GM12878 (cell line): ENCODE measurements around the gene ZNF329. TPM values are rescaled to one million over a fixed set of nuclear protein-coding genes. Genes with fewer than 3 reads are reported as not detected.

Experiments used
- ATAC-seq: fragments of 200-7000 bp; cut with Tn5 transposase; 3 replicates; pipeline ENCODE4 v1.9.1; 2020; ENCODE audit warnings: mild to moderate bottlenecking, moderate library complexity
- BruUV-seq: library from RNA; stranded (reverse); fragments of 400-500 nt; replicated peaks from 2 replicates; lab custom pipeline; 2021; lab: Mats Ljungman, UMichigan
- CTCF ChIA-PET: fragments of 300-600 bp; sonication (Branson Sonifier 250); formaldehyde crosslinking; extraction: SDS; loops from one replicate; lab custom pipeline; 2021; ENCODE audit warnings: inconsistent platforms; lab: Yijun Ruan, JAX
- POLR2A ChIA-PET: fragments of 350-600 bp; formaldehyde crosslinking; extraction: SDS; loops from one replicate; lab custom pipeline; 2021; ENCODE audit warnings: inconsistent platforms; lab: Charles Lee
- RAD21 ChIA-PET: fragments of 300-600 bp; sonication (Branson Sonifier 250); formaldehyde crosslinking; loops from one replicate; lab custom pipeline; 2023; ENCODE audit warnings: antibody characterized with exemption; ENCODE audit not compliant: unreplicated experiment; lab: Charles Lee
- SMC1A ChIA-PET: fragments of 300-600 bp; sonication (Branson Sonifier 250); formaldehyde crosslinking; loops from one replicate; lab custom pipeline; 2023; ENCODE audit not compliant: unreplicated experiment, uncharacterized antibody; lab: Charles Lee
- DNase-seq: peaks from one replicate; pipeline ENCODE4 v3.0.0-alpha.2; 2011; ENCODE audit warnings: low read depth, low spot score
- FAIRE-seq: peaks from 3 replicates; lab custom pipeline; 2011; peaks lifted over from hg19 to GRCh38; lab: Jason Lieb, UNC
- H2AFZ ChIP-seq: 2 replicates; pipeline ENCODE4 v1.6.0; 2011; ENCODE audit warnings: low read depth, low read length, control low read depth; ENCODE audit not compliant: control insufficient read depth
- H3K27ac ChIP-seq: 2 replicates; pipeline ENCODE4 v1.5.1; 2011; ENCODE audit warnings: control low read depth; ENCODE audit not compliant: control insufficient read depth, insufficient read depth
- H3K27me3 ChIP-seq, 2 experiments: replicated peaks in 1 of 2; 2 replicates each; pipeline versions ENCODE4 v1.6.0 to v1.6.1; 2011; ENCODE audit warnings: low read length in 1 of 2; ENCODE audit not compliant: control insufficient read depth in 2 of 2, insufficient read depth in 2 of 2
- H3K36me3 ChIP-seq, 2 experiments: 2 replicates each; pipeline ENCODE4 v1.5.1; 2011; ENCODE audit warnings: low read length in 1 of 2; ENCODE audit not compliant: control insufficient read depth in 2 of 2, insufficient read depth in 2 of 2
- H3K4me1 ChIP-seq: 2 replicates; pipeline ENCODE4 v1.6.1; 2011; ENCODE audit warnings: mild to moderate bottlenecking, low read length, moderate library complexity, mixed read lengths; ENCODE audit not compliant: control insufficient read depth, insufficient read depth
- H3K4me2 ChIP-seq: 2 replicates; pipeline ENCODE4 v1.6.0; 2011; ENCODE audit warnings: control low read depth; ENCODE audit not compliant: control insufficient read depth, insufficient read depth
- H3K4me3 ChIP-seq: fragments of 200-600 bp; sonication (generic); 2 replicates; pipeline ENCODE4 v1.5.1; 2016
- H3K79me2 ChIP-seq: 2 replicates; pipeline ENCODE4 v1.6.0; 2011; ENCODE audit warnings: low read length; ENCODE audit not compliant: control insufficient read depth, insufficient read depth
- H3K9ac ChIP-seq: 2 replicates; pipeline ENCODE4 v1.8.0; 2011; ENCODE audit warnings: low read length, control low read depth, mixed read lengths; ENCODE audit not compliant: control insufficient read depth, insufficient read depth
- H3K9me3 ChIP-seq: replicated peaks from 3 replicates; pipeline ENCODE4 v1.5.1; 2011; ENCODE audit warnings: mild to moderate bottlenecking, low read length; ENCODE audit not compliant: control insufficient read depth, insufficient read depth
- H4K20me1 ChIP-seq: 2 replicates; pipeline ENCODE4 v1.6.0; 2011; ENCODE audit not compliant: control insufficient read depth, insufficient read depth
- BCLAF1 ChIP-seq: fragments of 450-650 bp; IDR thresholded peaks from 2 replicates; pipeline ENCODE4 v1.6.1; 2017; ENCODE audit warnings: antibody characterized with exemption, mild to moderate bottlenecking, moderate library complexity
- ELK1 ChIP-seq: IDR thresholded peaks from 2 replicates; pipeline ENCODE4 v1.6.1; 2012; ENCODE audit warnings: low read depth, low read length, improper control_type of control experiment
- ESRRA ChIP-seq: IDR thresholded peaks from 2 replicates; pipeline ENCODE4 v1.6.1; 2012; ENCODE audit warnings: mild to moderate bottlenecking, low read length, improper control_type of control experiment
- FOXK2 ChIP-seq: fragments of 450-650 bp; IDR thresholded peaks from 2 replicates; pipeline ENCODE4 v1.6.1; 2017; ENCODE audit warnings: mild to moderate bottlenecking, moderate library complexity
- IKZF1 ChIP-seq: fragments of 450-650 bp; conservative IDR thresholded peaks from 2 replicates; pipeline ENCODE4 v1.6.1; 2017; ENCODE audit warnings: antibody characterized with exemption, mild to moderate bottlenecking
- IKZF2 ChIP-seq, 2 experiments: fragments of 450-650 bp; IDR thresholded peaks; 2 replicates each; pipeline ENCODE4 v1.6.1; 2017; ENCODE audit warnings: mild to moderate bottlenecking in 2 of 2, moderate library complexity in 2 of 2
- NR2C2 ChIP-seq: IDR thresholded peaks from 2 replicates; pipeline ENCODE4 v1.6.1; 2011; ENCODE audit warnings: borderline replicate concordance, low read depth; ENCODE audit not compliant: control insufficient read depth, insufficient read length
- PKNOX1 ChIP-seq: fragments of 450-650 bp; IDR thresholded peaks from 2 replicates; pipeline ENCODE4 v1.6.1; 2016; ENCODE audit warnings: mild to moderate bottlenecking
- SKIL ChIP-seq: fragments of 450-650 bp; IDR thresholded peaks from 2 replicates; pipeline ENCODE4 v1.6.1; 2017; ENCODE audit warnings: mild to moderate bottlenecking, low read depth, inconsistent platforms; ENCODE audit not compliant: poor library complexity, severe bottlenecking
- ZSCAN29 ChIP-seq: fragments of 450-650 bp; IDR thresholded peaks from 2 replicates; pipeline ENCODE4 v1.6.1; 2017; ENCODE audit warnings: mild to moderate bottlenecking, moderate library complexity
- ZZZ3 ChIP-seq: IDR thresholded peaks from 2 replicates; pipeline ENCODE4 v1.6.1; 2011; ENCODE audit warnings: low read depth; ENCODE audit not compliant: control insufficient read depth, insufficient read length
- WGBS: methylation state at CpG from one replicate; pipeline ENCODE4 v1.1.6; 2016; ENCODE audit warnings: low lambda C conversion rate; ENCODE audit not compliant: insufficient replicate concordance, insufficient coverage; ENCODE audit errors: missing lambda C conversion rate; 5-methylcytosine and 5-hydroxymethylcytosine counted together
- in situ Hi-C: fragments of 300-500 bp; cut with MboI; formaldehyde crosslinking; loops from 9 replicates; pipeline ENCODE4 v1.14.3; 2018; ENCODE audit warnings: mixed read lengths
- intact Hi-C: fragments of 100-400 bp; cut with micrococcal nuclease; formaldehyde crosslinking; loops from one replicate; pipeline ENCODE4 v1.14.2; 2022; ENCODE audit not compliant: unreplicated experiment
- polyA plus RNA-seq, 11 experiments: library from polyadenylated mRNA; depleted of rRNA in 4 of 11; unstranded in 6 of 11; stranded (reverse) in 5 of 11; fragments of >200 nt; fragmentation: Nextera tagmentation in 4 of 11; fragmentation: Illumina TruSeq in 1 of 11; extraction: Ambion mirVana in 4 of 11; extraction: Trizol in 1 of 11; gene quantifications; 1 replicate in 1 of 11; 2 replicates in 10 of 11; pipeline versions ENCODE4 v1.2.1 to v1.2.3, GENCODE V29; 2011 to 2016; ENCODE audit warnings: inconsistent platforms in 2 of 11, missing spikeins in 2 of 11, low read depth in 1 of 11
- total RNA-seq, 4 experiments: library from RNA; depleted of rRNA in 3 of 4; stranded (reverse); fragments of >200 nt in 3 of 4; fragmentation: Illumina TruSeq in 1 of 4; extraction: Trizol in 1 of 4; gene quantifications; 2 replicates each; pipeline versions ENCODE4 v1.2.1 to v1.2.3, GENCODE V29; 2013 to 2021

Gene ZNF329
- total and polyA plus RNA-seq, 10 of the 15 experiments (the other 5 are each of a cell fraction or from before 2014, with no cell fraction given): 0.11 to 4.7 (median 0.56) TPM; not detected in 1

- in situ Hi-C loops: no loop called here
- FAIRE-seq: no peak
These were observed 6.6 kb upstream of the ZNF329 start for GRCh38 chr19:58157045-58157728.

More at GRCh38 chr19:58157045-58157728, 6.6 kb upstream of the ZNF329 start:
- POLR2A ChIA-PET: no interaction called here
- intact Hi-C loops: no loop called here
- RAD21 ChIA-PET: no interaction called here
- CTCF ChIA-PET: no interaction called here
- Histone ChIP-seq H2AFZ (no peak overlapping the region), H3K27ac (no peak overlapping the region), H3K4me3 (no peak overlapping the region), H3K4me1 (no peaks in the 10 kb centered on the region), H3K27me3 (no peaks in the 10 kb centered on the region), H3K79me2 (no peaks in the 10 kb centered on the region), H3K9me3 (peaks cover 1% of the 10 kb centered on the region; the same call in 2 of the 3 replicates), H3K36me3 (no peaks in the 10 kb centered on the region), H3K4me2 (no peak overlapping the region), H3K9ac (no peak overlapping the region), H4K20me1 (no peaks in the 10 kb centered on the region)
- no peak for TF ChIP-seq ESRRA
- no peak for TF ChIP-seq ZSCAN29
- no peak for TF ChIP-seq ZZZ3
- TF ChIP-seq SKIL: no peak
- TF ChIP-seq PKNOX1: no peak
- TF ChIP-seq BCLAF1: no peak
- no peak for TF ChIP-seq IKZF1
- no peak for TF ChIP-seq NR2C2
- TF ChIP-seq IKZF2 (IDR thresholded peaks at IDR 0.05): no peak
- TF ChIP-seq ELK1: no peak
- TF ChIP-seq FOXK2: no peak
- 85% methylated on average over 53 of the region's 53 CpGs for WGBS
- ATAC-seq (no peak), DNase-seq (no peak)
- SMC1A ChIA-PET: no interaction called here
- BruUV-seq: no TSS peak
